Upper lobe of left lung (tissue), 4 donors: ENCODE measurements around the gene EID1.

Experiments used
- EP300 ChIP-seq, 4 donors: sonication (generic); formaldehyde crosslinking; IDR thresholded peaks; one replicate each; pipeline ENCODE4 v1.5.1; 2017; ENCODE audit warnings: antibody characterized with exemption in 4 of 4, control low read depth in 2 of 4
- TF ChIP-seq, protein P1 (sequence below), 6 experiments: fragments of 450-650 bp in 4 of 6; fragments of 200-600 bp in 2 of 6; sonication (generic) in 2 of 6; IDR thresholded peaks; one replicate each; pipeline ENCODE4 v1.5.1; 2016 to 2019; ENCODE audit warnings: antibody characterized with exemption in 6 of 6

GRCh38 chr15:48914717-48915116, 36.8 kb downstream of the EID1 start:
- TF ChIP-seq, protein P1, sequence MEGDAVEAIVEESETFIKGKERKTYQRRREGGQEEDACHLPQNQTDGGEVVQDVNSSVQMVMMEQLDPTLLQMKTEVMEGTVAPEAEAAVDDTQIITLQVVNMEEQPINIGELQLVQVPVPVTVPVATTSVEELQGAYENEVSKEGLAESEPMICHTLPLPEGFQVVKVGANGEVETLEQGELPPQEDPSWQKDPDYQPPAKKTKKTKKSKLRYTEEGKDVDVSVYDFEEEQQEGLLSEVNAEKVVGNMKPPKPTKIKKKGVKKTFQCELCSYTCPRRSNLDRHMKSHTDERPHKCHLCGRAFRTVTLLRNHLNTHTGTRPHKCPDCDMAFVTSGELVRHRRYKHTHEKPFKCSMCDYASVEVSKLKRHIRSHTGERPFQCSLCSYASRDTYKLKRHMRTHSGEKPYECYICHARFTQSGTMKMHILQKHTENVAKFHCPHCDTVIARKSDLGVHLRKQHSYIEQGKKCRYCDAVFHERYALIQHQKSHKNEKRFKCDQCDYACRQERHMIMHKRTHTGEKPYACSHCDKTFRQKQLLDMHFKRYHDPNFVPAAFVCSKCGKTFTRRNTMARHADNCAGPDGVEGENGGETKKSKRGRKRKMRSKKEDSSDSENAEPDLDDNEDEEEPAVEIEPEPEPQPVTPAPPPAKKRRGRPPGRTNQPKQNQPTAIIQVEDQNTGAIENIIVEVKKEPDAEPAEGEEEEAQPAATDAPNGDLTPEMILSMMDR (IDR thresholded peaks at IDR 0.05) = no peak
- no peak for TF ChIP-seq EP300 (IDR thresholded peaks at IDR 0.05)
